ENCODE results near the gene MTUS2.

DNA sequence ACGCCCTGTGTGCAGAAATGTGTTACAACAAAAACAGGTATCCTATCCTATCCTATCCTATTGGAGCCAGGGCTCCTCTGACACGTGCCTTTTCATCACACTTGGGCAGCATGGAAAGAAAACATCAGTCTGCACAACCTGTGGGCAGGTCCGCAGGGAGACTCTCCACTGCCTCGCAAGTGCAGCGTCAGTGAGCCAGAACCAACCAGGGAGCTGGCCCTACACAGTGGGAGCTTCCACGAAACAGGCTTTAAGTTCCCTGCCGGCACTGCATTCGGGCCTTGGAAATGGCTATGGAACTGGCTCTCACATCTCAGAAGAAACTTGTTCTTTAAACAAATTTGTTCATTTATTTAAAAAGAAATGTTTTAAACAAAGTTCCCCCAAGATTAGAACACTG is 725.8 kb downstream of the MTUS2 start:
- TF ChIP-seq POLR2AphosphoS5 (IDR thresholded peaks at IDR 0.05; ENCODE audit: low read depth), result no peak
- TF ChIP-seq, protein P1, sequence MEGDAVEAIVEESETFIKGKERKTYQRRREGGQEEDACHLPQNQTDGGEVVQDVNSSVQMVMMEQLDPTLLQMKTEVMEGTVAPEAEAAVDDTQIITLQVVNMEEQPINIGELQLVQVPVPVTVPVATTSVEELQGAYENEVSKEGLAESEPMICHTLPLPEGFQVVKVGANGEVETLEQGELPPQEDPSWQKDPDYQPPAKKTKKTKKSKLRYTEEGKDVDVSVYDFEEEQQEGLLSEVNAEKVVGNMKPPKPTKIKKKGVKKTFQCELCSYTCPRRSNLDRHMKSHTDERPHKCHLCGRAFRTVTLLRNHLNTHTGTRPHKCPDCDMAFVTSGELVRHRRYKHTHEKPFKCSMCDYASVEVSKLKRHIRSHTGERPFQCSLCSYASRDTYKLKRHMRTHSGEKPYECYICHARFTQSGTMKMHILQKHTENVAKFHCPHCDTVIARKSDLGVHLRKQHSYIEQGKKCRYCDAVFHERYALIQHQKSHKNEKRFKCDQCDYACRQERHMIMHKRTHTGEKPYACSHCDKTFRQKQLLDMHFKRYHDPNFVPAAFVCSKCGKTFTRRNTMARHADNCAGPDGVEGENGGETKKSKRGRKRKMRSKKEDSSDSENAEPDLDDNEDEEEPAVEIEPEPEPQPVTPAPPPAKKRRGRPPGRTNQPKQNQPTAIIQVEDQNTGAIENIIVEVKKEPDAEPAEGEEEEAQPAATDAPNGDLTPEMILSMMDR (IDR thresholded peaks at IDR 0.05; ENCODE audit: insufficient read depth, low read length), result no peak

Measured in HL-60 (cell line).